GM19455 (cell line): ENCODE measurements around the gene RAB39B.
A peak's percentile ranks its signal among the peaks of the same experiment; 100 is the strongest.
"Not testable (repeated sequence)": the region's sequence is repeated elsewhere in the genome, so short reads cannot be mapped to it uniquely, and the experiment has no call there.

Experiments used
- ATAC-seq: cut with Tn5 transposase; IDR thresholded peaks from one replicate; pipeline ENCODE4 v1.9.1; 2021; ENCODE audit not compliant: unreplicated experiment

RAB39B gene

DNA sequence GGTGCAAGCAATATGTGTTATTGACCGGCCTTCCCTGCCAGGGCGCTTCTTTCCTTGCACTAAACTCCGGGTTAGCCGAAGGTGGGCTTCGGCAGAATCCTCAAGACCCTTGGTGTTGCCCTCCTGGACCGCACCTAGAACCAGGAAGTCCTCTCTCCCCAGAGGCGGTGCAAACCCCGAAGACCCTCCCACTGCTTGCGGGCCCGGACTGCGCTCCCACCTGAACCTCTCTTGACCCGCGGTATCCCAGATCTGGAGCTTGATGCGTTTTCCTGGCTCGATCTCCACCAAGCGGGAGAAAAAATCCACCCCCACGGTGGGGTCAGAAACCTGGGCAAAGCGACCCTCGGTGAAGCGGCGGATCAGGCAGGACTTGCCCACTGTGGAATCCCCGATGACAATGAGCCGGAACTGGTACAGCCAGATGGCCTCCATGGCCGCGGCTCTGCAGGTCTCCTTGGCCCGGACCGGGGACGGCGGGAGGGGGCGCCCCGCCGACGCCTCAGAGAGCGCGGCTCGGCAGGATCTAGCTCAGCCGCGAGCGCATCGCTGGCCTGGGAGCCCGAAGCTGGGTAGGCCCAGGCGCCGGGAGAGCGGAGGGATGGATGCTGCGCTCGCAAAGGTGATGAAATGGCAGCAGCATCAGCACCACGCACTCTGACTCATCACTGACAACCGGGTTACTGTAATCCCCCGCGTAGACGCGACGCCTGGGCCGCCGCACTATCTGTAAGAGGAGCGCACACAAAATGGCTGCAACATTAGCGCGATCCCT is at the start of gene RAB39B:
TSS of gene RAB39B (minus strand) at position 638 of the 775 bp plus-strand sequence. CDS start at position 435, 203 bp downstream.
- ATAC-seq: peak; percentile 88

GRCh38 chrX:155313766-155314165 is 49.5 kb upstream of the RAB39B start:
- ATAC-seq: no peak

DNA sequence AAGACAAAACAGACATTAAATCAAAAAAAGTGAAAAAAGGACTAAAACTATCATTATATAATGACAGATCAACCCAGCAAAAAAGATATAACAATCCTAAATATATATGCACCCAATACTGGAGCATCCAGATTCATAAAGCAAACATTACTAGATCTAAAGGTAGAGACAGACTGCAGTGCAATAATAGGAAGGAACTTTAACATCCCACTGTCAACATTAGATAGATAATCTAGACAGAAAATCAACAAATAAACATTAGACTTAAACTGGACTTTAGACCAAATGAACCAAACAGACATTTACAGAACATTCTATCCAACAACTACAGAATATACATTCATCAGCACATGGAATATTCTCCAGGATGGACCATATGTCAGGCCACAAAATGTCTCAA is 29.5 kb upstream of the RAB39B start:
- ATAC-seq: no peak

- no peak for ATAC-seq
Observed at GRCh38 chrX:155279873-155280272, 15.6 kb upstream of the RAB39B start.

GRCh38 chrX:155270969-155271368 is 6.7 kb upstream of the RAB39B start:
- ATAC-seq: no peak

DNA sequence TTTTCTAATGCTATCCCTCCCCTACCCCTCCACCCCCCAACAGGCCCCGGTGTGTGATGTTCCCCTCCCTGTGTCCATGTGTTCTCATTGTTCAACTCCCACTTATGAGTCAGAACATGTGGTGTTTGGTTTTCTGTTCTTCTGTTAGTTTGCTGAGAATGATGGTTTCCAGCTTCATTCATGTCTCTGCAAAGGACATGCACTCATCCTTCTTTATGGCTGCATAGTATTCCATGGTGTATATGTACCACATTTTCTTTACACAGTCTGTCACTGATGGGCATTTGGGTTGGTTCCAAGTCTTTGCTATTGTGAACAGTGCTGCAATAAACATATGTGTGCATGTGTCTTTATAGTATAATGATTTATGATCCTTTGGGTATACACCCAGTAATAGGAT is 3.7 kb upstream of the RAB39B start:
- not testable (repeated sequence) for ATAC-seq

DNA sequence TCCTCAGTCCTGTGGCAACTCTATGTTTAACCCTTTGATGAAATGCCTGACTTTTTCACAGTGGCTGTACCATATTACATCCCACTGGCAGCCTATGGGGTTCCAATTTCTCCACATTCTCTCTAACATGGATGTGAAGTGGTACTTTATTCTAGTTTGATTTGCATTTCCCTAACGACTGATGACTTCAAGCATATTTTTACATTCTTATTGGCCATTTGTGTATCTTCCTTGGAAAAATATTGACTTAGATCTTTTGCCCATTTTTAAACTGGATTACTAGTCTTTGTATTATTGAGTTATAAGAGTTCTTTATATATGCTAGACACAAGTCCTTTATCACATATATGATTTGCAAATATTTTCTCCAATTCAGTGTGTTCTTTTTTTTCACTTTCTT is 2.1 kb upstream of the RAB39B start:
- no peak for ATAC-seq

DNA sequence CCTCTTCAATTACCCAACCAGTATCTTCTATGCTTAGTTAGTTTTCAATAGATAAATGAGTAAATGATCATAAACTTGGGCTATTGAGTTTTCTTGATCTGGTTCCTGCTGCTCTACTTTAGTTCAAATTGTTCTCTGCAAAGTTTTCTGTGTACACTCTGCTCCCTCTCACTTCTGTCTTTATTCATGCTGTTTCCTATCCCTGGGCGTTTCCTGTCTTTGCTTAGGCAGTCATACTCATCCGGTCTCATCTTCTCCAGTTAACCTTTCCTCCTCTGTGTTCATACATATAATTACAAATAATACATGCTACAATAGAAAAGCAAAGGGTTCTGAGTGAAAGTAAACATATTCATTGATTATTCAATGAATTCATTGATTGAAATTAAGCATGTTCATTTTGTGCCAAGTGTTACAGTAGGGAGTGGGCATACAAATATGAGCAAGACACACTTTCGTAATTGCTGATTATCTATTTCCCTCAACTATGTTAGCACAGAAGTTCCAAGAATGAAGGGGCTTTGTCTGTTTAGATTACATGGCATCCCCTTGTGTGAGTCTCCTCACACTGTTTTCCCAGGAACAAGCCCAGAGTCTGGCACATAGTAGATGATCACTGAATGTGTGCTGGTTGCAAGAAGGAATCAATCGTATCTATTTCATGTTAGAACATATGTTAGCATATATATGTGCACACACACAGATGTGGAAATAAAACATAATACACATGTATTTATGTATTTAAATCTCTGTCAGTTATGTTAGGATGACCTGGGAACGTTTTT is 1.1 kb downstream of the RAB39B start:
- no peak for ATAC-seq

DNA sequence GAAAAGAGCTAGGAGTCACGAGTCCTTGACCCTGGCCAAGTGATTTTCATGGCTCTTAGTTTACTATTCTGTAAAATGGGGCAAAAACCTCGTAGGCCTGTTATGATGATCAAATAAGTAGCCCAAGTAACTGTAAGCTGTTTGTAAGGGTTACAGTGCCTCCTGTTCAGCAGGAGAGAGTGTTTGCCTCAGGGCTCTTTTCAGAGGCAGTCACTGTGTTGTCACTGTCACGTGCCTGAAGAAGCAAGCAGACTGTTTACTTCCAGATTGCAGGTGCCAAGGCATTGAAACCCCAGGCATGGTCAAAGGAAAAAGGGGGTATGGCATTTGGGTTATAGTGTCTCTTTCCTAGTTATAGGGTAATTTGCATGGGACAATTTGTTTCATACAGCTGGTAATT is 4.5 kb downstream of the RAB39B start:
- ATAC-seq: no peak

DNA sequence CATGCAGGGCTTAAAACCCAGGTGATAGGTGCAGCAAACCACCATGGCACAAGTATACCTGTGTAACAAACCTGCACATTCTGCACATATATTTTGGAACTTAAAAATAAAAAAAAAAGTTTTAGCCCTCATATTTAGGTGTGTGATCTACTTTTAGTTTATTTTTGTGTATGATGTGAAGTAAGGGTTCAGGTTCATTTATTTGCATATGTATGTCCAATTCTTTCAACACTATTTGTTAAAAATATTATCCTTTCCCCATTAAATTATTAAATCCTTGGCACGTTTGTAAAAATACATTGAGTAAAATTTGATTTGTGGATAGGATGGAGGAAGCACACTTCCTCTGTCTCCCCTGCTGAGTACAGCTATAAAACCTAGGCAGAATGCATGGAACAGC is 12.9 kb downstream of the RAB39B start:
- ATAC-seq: no peak

GRCh38 chrX:155247497-155247896 is 16.8 kb downstream of the RAB39B start:
- ATAC-seq: no peak

GRCh38 chrX:155246748-155247147 is 17.5 kb downstream of the RAB39B start:
- no peak for ATAC-seq

DNA sequence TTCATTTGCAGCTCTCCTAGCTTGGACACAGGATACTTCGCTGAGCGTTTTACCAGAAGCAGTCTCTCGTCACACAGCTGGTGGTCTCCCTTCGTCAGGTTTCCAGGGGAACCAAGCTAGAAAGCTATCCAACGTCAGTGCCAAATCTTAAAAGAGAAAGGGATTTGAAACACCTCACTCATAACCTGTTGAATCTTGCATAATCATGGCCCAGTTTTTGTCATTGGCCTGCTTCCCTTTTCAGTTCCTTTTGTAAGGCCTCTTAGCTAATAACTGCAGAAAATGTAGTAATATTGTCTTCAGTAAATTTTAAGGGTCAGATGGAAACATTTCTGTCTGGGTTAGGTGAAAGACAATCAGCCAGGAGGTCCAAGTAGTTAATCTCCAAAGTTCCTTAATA is 22.0 kb downstream of the RAB39B start:
- no peak for ATAC-seq

GRCh38 chrX:155237719-155238118 is 26.6 kb downstream of the RAB39B start:
- no peak for ATAC-seq

GRCh38 chrX:155235891-155236290 is 28.4 kb downstream of the RAB39B start:
- ATAC-seq: no peak

- ATAC-seq: no peak
Observed at GRCh38 chrX:155231163-155231562, 33.1 kb downstream of the RAB39B start.

DNA sequence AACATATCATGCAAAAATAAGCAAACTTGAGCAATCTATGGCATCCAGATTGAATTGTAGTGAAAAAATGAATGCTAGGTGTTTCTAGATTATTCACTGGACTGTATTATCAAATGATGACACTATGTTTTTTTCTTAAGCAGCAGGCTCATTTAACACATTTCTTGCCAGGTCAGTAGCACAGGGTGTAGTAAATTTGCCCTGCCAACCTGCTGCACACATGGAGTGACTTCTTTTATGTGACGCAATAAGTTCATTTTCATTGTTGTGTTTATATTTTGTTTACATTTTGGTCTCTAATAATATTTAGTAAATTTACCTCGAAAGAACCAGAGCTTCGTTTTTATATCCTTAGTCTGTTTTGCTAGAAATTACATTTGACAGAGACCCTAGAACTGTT is 38.5 kb downstream of the RAB39B start:
- ATAC-seq: no peak

DNA sequence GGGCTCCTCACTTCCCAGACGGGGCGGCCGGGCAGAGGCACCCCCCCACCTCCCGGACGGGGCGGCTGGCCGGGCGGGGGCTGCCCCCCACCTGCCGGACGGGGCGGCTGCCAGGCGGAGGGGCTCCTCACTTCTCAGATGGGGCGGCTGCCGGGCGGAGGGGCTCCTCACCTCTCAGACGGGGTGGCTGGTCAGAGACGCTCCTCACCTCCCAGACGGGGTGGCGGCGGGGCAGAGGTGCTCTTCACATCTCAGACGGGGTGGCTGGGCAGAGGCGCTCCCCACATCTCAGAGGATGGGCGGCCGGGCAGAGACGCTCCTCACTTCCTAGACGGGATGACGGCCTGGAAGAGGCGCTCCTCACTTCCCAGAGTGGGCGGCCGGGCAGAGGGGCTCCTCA is 40.5 kb downstream of the RAB39B start:
- not testable (repeated sequence) for ATAC-seq

- ATAC-seq: no peak
Observed at GRCh38 chrX:155221351-155221750, 42.9 kb downstream of the RAB39B start.

GRCh38 chrX:155218777-155219176 is 45.5 kb downstream of the RAB39B start:
- ATAC-seq: no peak

DNA sequence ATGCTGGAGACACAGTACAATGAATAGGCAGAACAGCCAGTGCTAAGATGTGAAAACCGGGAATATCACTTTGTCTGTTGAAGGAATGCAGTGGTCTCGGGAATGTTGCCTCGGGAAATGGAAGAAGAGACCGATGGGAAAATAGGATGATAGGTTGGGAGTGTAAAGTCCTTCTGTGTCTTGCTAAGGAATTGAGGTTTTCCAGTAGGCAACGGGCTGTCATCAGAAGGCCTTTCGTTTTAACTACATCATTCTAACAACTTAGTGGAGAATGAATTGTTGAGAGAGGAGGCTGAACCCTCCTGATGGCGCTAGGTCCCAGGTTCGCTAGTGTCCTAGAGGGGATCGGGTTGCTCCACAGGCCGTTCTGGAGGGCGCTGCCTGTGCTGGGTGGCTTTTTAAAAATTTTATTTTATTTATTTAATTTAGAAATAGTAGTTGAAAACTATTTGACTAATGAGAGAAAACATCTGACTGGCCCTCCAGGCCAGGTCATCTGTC is 47.3 kb downstream of the RAB39B start:
- no peak for ATAC-seq
